Measurements from ENCODE around the gene AMBP.

Gene AMBP

GRCh38 chr9:114072184-114073140 is 5.6 kb downstream of the AMBP start:
- DNase-seq (ENCODE audit: low read depth in 2 of 2), result no peak

DNA sequence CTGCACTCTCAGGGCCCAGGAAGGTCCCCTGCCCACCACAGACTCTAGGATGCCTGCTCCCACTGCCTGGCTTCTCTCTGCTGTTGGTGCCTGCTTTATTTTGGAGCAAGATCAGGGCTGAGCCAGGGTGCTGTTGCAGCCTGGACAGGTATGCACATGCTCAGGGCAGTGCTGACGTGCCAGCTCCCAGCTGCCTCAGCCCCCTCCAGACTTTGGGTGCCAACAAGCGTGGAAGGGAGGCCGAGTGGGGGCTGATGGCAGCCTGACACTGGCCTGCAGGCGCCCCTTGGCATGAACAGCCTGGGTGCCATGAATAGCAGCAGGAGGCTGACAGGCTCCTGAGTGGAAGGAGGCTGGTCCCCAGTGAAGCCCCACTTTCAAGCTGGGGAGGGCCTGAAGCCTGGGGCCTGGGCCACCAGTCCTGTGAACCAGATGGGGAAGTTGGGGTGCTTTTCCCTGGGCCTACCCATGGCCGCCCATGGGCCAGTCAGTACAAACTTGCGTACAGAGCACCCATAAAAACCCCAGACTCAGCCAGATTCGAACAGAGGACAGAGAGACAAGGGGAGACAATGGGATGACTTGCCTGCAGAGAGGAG is 6.8 kb downstream of the AMBP start:
- no peak for DNase-seq (ENCODE audit: low read depth in 2 of 2)

- no peak for DNase-seq (ENCODE audit: low read depth in 2 of 2)
These were observed 7.7 kb downstream of the AMBP start for GRCh38 chr9:114070188-114071103.

DNA sequence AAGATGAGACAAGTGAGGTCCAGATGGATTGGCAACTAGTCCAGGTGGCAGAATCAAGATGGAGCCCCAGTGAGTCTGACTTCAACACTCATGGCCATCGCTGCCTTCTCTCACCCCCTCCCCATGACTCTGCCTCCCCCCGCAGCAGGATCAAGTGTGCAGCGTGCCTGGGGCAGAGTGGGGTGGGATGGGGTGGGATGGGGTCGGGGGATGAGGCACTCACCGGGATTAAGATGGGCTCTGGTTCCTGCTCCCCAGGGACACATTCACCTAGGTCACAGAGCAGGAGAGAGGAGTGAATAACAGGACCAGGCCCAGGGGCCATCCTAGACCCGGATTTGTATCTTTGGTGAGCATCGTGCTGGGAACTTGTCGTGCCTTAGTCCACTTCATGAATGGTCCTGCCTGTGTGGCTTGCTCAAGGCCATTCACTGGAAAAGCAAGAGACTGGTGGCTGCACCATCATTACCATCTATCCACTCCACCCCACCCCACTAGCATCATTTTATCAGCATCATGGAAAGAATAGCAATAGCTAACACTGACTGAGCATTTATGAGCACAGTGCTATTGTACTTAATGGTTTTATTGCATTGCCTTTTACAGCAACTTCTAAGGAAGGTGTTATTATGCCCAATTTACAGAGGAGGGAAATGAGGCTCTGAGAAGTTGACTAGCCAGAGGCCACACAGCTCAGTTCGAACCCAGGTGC is 8.5 kb downstream of the AMBP start:
- no peak for DNase-seq (ENCODE audit: low read depth in 2 of 2)

DNA sequence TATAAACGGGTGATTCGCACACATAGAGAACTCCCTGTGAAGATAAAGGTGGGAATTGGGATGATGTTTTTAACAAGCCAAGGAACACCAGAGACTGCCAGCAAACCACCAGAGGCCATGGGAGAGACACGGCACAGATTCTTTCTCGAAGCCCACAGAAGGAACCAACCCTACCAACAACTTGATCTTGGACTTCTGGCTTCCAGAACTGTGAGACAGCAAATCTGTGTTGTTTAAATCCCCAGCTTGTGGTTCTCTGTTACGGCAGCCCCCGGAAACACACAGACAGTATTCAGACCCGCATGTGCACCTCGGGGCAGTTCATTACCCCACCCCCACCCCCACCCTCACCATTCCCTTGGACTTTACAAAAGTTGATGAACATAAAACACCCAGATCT is 12.8 kb downstream of the AMBP start:
- DNase-seq (ENCODE audit: low read depth in 2 of 2), result no peak

GRCh38 chr9:114061830-114062474 is 16.1 kb downstream of the AMBP start:
- DNase-seq (ENCODE audit: low read depth in 2 of 2), result no peak

GRCh38 chr9:114061292-114061691 is 16.8 kb downstream of the AMBP start:
- DNase-seq (ENCODE audit: low read depth in 2 of 2), result no peak

- no peak for DNase-seq (ENCODE audit: low read depth in 2 of 2)
These were observed 17.4 kb downstream of the AMBP start for GRCh38 chr9:114060711-114061110.

GRCh38 chr9:114060070-114060469 is 18.0 kb downstream of the AMBP start:
- DNase-seq (ENCODE audit: low read depth in 2 of 2), result no peak

DNA sequence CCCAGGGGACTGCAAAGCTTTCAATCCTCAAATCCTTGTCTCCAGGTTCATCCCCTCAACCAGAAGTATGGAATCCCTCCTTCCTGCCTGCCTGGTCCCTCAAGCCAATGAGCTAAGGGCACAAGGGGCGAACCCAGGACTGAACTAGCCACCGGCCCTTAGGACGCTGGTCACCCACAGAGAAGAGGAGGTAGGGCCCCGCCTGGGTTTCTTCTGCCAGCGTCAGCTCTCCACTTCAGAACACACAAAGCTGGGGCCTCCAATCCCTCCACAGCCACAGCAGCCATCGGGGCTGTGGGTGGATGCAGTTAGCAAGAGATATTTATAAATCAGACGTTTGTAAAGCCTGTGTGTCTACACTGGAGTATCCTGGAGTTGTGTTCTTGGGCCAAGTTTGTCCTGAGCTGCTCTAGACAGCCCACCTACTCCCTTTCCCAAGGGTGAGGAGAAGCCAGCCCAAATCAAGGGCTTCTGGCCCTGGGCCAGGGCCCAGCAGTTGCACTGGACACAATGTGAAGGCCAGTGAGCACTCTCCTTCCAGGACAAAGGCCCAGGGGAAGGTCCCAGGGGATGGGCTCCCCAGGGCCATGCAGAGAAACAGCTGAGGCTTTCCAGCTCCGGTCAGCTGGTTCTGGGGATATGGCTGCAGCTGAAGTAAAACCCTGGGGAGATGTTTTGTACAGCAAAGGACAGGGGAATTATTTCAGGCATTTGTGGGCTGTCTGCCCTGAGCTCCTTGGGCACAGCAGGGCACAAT is 18.9 kb downstream of the AMBP start:
- no peak for DNase-seq (ENCODE audit: low read depth in 2 of 2)

DNA sequence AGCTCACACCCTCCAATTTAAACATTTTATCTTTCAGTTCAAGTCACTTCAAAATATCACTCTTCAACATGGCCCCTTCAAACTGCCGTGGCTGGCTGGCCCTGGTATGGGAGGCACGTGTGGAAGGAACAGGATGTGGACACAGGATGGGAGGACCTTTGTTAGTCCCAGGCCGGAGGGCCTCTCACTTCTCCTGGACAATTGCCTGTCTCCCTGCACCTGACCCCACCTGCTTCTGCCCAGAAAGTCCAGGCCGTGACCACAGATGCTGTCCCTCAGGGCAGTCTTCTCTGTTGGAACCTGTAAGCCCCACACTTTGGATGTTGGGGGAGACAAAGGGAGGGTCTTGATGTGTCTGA is 19.4 kb downstream of the AMBP start:
- DNase-seq (ENCODE audit: low read depth in 2 of 2), result no peak

DNA sequence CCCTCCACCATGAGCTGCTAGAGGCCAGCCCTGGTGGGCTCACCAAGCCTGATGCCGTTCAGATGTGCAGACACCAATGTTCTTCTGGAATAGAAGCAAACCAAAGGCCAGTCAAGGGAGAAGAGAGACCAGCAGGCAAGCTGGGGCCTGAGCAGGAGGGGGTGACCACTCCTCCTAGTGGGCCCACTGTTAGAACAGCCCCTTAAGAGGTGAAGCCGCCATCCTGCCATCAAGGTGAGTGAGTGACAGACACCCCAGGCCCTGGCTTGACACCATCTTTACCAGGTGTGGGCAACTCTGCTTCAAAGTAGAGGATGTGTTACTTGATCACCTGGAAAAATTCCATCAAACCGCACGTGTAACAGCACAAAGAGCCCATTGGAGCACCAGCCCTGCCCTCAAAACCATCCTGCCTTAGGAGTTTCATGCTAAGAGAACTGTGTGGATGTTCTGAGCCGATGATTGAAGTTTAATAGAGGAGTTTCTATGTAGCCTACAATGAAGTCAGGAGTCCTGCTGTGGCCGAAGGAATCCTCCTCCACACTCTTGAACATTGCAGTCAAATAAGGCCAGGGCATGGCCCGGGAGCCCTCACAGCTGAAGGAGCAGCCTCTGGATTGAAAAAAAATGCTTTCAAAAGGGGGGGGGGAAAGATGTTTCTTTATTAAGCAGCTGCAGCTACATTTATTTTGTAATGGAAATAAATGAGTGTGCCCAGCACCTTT is 20.8 kb downstream of the AMBP start:
- DNase-seq (ENCODE audit: low read depth in 2 of 2), result no peak

GRCh38 chr9:114056527-114056926 is 21.6 kb downstream of the AMBP start:
- no peak for DNase-seq (ENCODE audit: low read depth in 2 of 2)

DNA sequence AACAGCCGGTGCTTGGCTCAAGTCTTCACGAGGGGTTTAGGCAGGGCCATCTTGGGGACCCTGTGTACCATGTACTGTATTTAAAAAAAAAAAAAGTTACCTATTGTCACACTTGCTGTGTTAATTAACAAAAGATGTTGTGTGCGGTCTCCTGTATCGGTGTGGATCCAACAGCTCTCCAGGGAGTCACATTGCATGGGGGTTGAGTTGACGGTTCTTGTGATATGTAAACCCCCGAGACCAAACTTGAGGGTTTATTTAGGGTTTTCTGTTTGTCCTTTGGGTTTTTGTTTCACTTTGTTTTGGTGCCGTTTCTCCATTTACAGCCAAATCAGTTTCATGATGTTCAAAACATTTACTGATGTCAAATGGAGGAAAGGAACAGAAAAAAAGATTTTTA is 22.2 kb downstream of the AMBP start:
- DNase-seq (ENCODE audit: low read depth in 2 of 2), result no peak

GRCh38 chr9:114055061-114055460 is 23.0 kb downstream of the AMBP start:
- no peak for DNase-seq (ENCODE audit: low read depth in 2 of 2)

- DNase-seq (ENCODE audit: low read depth in 2 of 2), result no peak
These were observed 23.9 kb downstream of the AMBP start for GRCh38 chr9:114054191-114054690.

GRCh38 chr9:114053246-114054005 is 24.7 kb downstream of the AMBP start:
- no peak for DNase-seq (ENCODE audit: low read depth in 2 of 2)

GRCh38 chr9:114051706-114052105 is 26.4 kb downstream of the AMBP start:
- DNase-seq (ENCODE audit: low read depth in 2 of 2), result no peak

- DNase-seq (ENCODE audit: low read depth in 2 of 2), result no peak
These were observed 26.8 kb downstream of the AMBP start for GRCh38 chr9:114051281-114051680.

All from stimulated activated CD4-positive, alpha-beta T cell treated with anti-CD3 and anti-CD28 coated beads, Interleukin-4, amount 100 ng/mL, for 48 hours (primary cell).